Caco-2 (cell line): ENCODE measurements around the gene HADHB. TPM values are rescaled to one million over a fixed set of nuclear protein-coding genes. Genes with fewer than 3 reads are reported as not detected.

ENCODE experiments used
- BruUV-seq: library from RNA; stranded (reverse); fragments of 400-500 nt; replicated peaks from 2 replicates; lab custom pipeline; 2021; lab: Mats Ljungman, UMichigan
- CTCF ChIA-PET: fragments of 300-600 bp; sonication (Branson Sonifier 250); formaldehyde crosslinking; loops from one replicate; lab custom pipeline; 2022; ENCODE audit warnings: antibody characterized with exemption; lab: Charles Lee
- POLR2A ChIA-PET: fragments of 300-600 bp; sonication (Branson Sonifier 250); formaldehyde crosslinking; loops from one replicate; lab custom pipeline; 2022; ENCODE audit warnings: antibody characterized with exemption; lab: Charles Lee
- DNase-seq, 2 experiments: peaks; one replicate each; pipeline versions ENCODE4 v3.0.0 to v3.0.0-alpha.2; 2020 to 2022
- H3K27me3 ChIP-seq: replicated peaks from 2 replicates; pipeline ENCODE4 v1.6.0; 2011; ENCODE audit warnings: low read length; ENCODE audit not compliant: control insufficient read depth, insufficient read depth
- H3K36me3 ChIP-seq: 2 replicates; pipeline ENCODE4 v1.5.1; 2011; ENCODE audit warnings: low read length; ENCODE audit not compliant: control insufficient read depth, insufficient read depth
- H3K4me1 ChIP-seq: fragments of 250-450 bp; sonication (Bioruptor Pico); 2 replicates; pipeline ENCODE4 v1.5.1; 2020; ENCODE audit warnings: mild to moderate bottlenecking
- H3K4me3 ChIP-seq: 2 replicates; pipeline ENCODE4 v1.5.1; 2011; ENCODE audit warnings: low read depth, mild to moderate bottlenecking, control low read depth, low read length
- H3K9me3 ChIP-seq: fragments of 250-450 bp; sonication (Bioruptor Pico); 2 replicates; pipeline ENCODE4 v1.5.1; 2020; ENCODE audit warnings: mild to moderate bottlenecking, moderate library complexity
- H3K27ac Mint-ChIP-seq: one replicate; pipeline ENCODE4 v1.8.0; 2022; ENCODE audit warnings: mixed read lengths; ENCODE audit not compliant: unreplicated experiment
- H3K27me3 Mint-ChIP-seq: one replicate; pipeline ENCODE4 v1.8.0; 2022; ENCODE audit warnings: mixed read lengths; ENCODE audit not compliant: insufficient read depth, unreplicated experiment
- H3K36me3 Mint-ChIP-seq: one replicate; pipeline ENCODE4 v1.8.0; 2022; ENCODE audit warnings: mild to moderate bottlenecking, mixed read lengths; ENCODE audit not compliant: insufficient read depth, unreplicated experiment
- H3K4me1 Mint-ChIP-seq: one replicate; pipeline ENCODE4 v1.8.0; 2022; ENCODE audit warnings: low read depth, mixed read lengths; ENCODE audit not compliant: unreplicated experiment
- H3K4me3 Mint-ChIP-seq: one replicate; pipeline ENCODE4 v1.8.0; 2022; ENCODE audit warnings: mild to moderate bottlenecking, moderate library complexity, mixed read lengths; ENCODE audit not compliant: unreplicated experiment
- H3K9me3 Mint-ChIP-seq: one replicate; pipeline ENCODE4 v1.8.0; 2022; ENCODE audit warnings: mixed read lengths; ENCODE audit not compliant: unreplicated experiment
- CTCF ChIP-seq, 2 experiments: fragments of 200-600 bp in 1 of 2; IDR thresholded peaks; 1 replicate in 1 of 2; 2 replicates in 1 of 2; pipeline versions ENCODE4 v1.5.1 to v1.8.0; 2011 to 2022; ENCODE audit warnings: antibody characterized with exemption in 1 of 2, control low read depth in 1 of 2, inconsistent platforms in 1 of 2, low read depth in 1 of 2, low read length in 1 of 2, mild to moderate bottlenecking in 1 of 2, moderate library complexity in 1 of 2; ENCODE audit not compliant: insufficient read depth in 1 of 2, severe bottlenecking in 1 of 2, unreplicated experiment in 1 of 2
- intact Hi-C: fragments of 100-400 bp; cut with micrococcal nuclease; formaldehyde crosslinking; loops from one replicate; pipeline ENCODE4 v1.10.0; 2022; ENCODE audit not compliant: unreplicated experiment
- total RNA-seq: library from RNA; stranded (reverse); gene quantifications from 2 replicates; pipeline ENCODE4 v1.2.3, GENCODE V29; 2022

The HADHB gene
- total RNA-seq, 1 experiment from 2014 or later = 93.2 TPM

GRCh38 chr2:26297061-26297460 lies 52.3 kb downstream of the HADHB start:
- Histone ChIP-seq H3K36me3 (no peaks in the 10 kb centered on the region), H3K9me3 (no peaks in the 10 kb centered on the region; the same call in 1 of the 2 replicates), H3K4me3 (no peak overlapping the region), H3K27me3 (no peaks in the 10 kb centered on the region), H3K4me1 (peaks cover 22% of the 10 kb centered on the region)
- H3K4me3 Mint-ChIP-seq = no peak overlapping the region
- DNase-seq = no peak
- H3K27me3 Mint-ChIP-seq = no peaks in the 10 kb centered on the region
- no peak for TF ChIP-seq CTCF (IDR thresholded peaks at IDR 0.05; ENCODE audit: insufficient read depth in 1 of 2, low read depth in 1 of 2, low read length in 1 of 2, severe bottlenecking in 1 of 2, unreplicated experiment in 1 of 2)
- CTCF ChIA-PET = no interaction called here
- H3K27ac Mint-ChIP-seq = no peak overlapping the region
- BruUV-seq = no TSS peak
- H3K9me3 Mint-ChIP-seq = no peaks in the 10 kb centered on the region
- H3K36me3 Mint-ChIP-seq = no peaks in the 10 kb centered on the region
- intact Hi-C loops = no loop called here
- POLR2A ChIA-PET = no interaction called here
- peaks cover 12% of the 10 kb centered on the region for H3K4me1 Mint-ChIP-seq

GRCh38 chr2:26298286-26298637 lies 53.5 kb downstream of the HADHB start:
- Histone ChIP-seq H3K9me3 (no peaks in the 10 kb centered on the region; the same call in 1 of the 2 replicates), H3K4me3 (no peak overlapping the region)
- intact Hi-C loops = no loop called here

GRCh38 chr2:26298638-26299393 lies 54.1 kb downstream of the HADHB start:
- no TSS peak for BruUV-seq
- Mint-ChIP-seq H3K4me3 (no peak overlapping the region), H3K9me3 (no peaks in the 10 kb centered on the region), H3K4me1 (peaks cover 7% of the 10 kb centered on the region), H3K27ac (no peak overlapping the region), H3K27me3 (no peaks in the 10 kb centered on the region), H3K36me3 (no peaks in the 10 kb centered on the region)
- H3K9me3 ChIP-seq = no peaks in the 10 kb centered on the region; the same call in 1 of the 2 replicates
- no peak for TF ChIP-seq CTCF (IDR thresholded peaks at IDR 0.05; ENCODE audit: insufficient read depth in 1 of 2, low read depth in 1 of 2, low read length in 1 of 2, severe bottlenecking in 1 of 2, unreplicated experiment in 1 of 2)
- DNase-seq = no peak
- H3K4me1 ChIP-seq = peaks cover 15% of the 10 kb centered on the region; the same call in 1 of the 2 replicates
- ChIA-PET CTCF (no interaction called here), POLR2A (no interaction called here)
- intact Hi-C loops = loop anchor here (1.0 kb wide), 1 partner anchor 55 kb away; the partner anchor contains the start of genes HADHA and HADHB
- H3K27me3 ChIP-seq = no peaks in the 10 kb centered on the region
- H3K36me3 ChIP-seq = no peaks in the 10 kb centered on the region
- H3K4me3 ChIP-seq = no peak overlapping the region

More at GRCh38 chr2:26298286-26298637, 53.5 kb downstream of the HADHB start:
- ChIA-PET CTCF (no interaction called here), POLR2A (no interaction called here)
- Mint-ChIP-seq H3K4me3 (no peak overlapping the region), H3K4me1 (peaks cover 7% of the 10 kb centered on the region), H3K36me3 (no peaks in the 10 kb centered on the region), H3K27ac (no peak overlapping the region), H3K27me3 (no peaks in the 10 kb centered on the region), H3K9me3 (no peaks in the 10 kb centered on the region)
- Histone ChIP-seq H3K27me3 (no peaks in the 10 kb centered on the region), H3K36me3 (no peaks in the 10 kb centered on the region), H3K4me1 (peaks cover 15% of the 10 kb centered on the region; the same call in 1 of the 2 replicates)
- TF ChIP-seq CTCF (IDR thresholded peaks at IDR 0.05; ENCODE audit: insufficient read depth in 1 of 2, low read depth in 1 of 2, low read length in 1 of 2, severe bottlenecking in 1 of 2, unreplicated experiment in 1 of 2) = no peak
- no TSS peak for BruUV-seq
- no peak for DNase-seq
